Brain microvascular endothelial cell (primary cell): ENCODE data around the gene TSPAN31.
"Not testable (repeated sequence)": the region's sequence is repeated elsewhere in the genome, so short reads cannot be mapped to it uniquely, and the experiment has no call there.

Experiments
- DNase-seq: peaks from one replicate; pipeline ENCODE4 v3.0.0-alpha.2; 2020
- H3K27ac ChIP-seq: fragments of 250-450 bp; sonication (Bioruptor Pico); 2 replicates; pipeline ENCODE4 v1.5.1; 2020; ENCODE audit warnings: mild to moderate bottlenecking, moderate library complexity
- H3K27me3 ChIP-seq: fragments of 250-450 bp; sonication (Bioruptor Pico); replicated peaks from 2 replicates; pipeline ENCODE4 v1.5.1; 2020; ENCODE audit warnings: mild to moderate bottlenecking
- H3K36me3 ChIP-seq: fragments of 250-450 bp; sonication (Bioruptor Pico); replicated peaks from 2 replicates; pipeline ENCODE4 v1.5.1; 2020; ENCODE audit warnings: mild to moderate bottlenecking
- H3K4me3 ChIP-seq: 2 replicates; pipeline ENCODE4 v1.5.1; 2011; ENCODE audit warnings: low read depth, mild to moderate bottlenecking, control low read depth, low read length, moderate library complexity
- in situ Hi-C: cut with HindIII; loops from 2 replicates; pipeline ENCODE4 v1.10.0; 2017; ENCODE audit warnings: low sequenced_read_pairs, low pct_ligation_motif_present
- TF ChIP-seq, protein P1 (sequence below): IDR thresholded peaks from 2 replicates; pipeline ENCODE4 v1.5.1; 2011; ENCODE audit warnings: low read depth, mild to moderate bottlenecking, moderate library complexity, low read length, control low read depth, inconsistent platforms; ENCODE audit errors: missing control alignments

TSPAN31 gene

DNA sequence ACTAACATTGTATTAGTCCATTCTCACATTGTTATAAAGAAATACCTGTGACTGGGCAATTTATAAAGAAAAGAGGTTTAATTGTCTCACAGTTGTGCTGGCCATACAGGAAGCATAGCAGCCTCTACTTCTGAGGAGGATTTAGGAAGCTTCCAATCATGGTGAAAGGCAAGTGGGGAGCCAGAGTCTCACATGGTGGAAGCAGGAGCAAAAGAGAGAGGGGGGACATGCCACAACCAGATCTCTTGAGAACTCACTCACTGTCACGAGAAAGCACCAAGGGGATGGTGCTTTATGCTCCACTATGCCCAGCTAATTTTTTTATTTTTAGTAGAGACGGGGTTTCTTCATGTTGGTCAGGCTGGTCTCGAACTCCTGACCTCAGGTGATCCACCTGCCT lies 37.6 kb upstream of the TSPAN31 start:
- TF ChIP-seq, protein P1, sequence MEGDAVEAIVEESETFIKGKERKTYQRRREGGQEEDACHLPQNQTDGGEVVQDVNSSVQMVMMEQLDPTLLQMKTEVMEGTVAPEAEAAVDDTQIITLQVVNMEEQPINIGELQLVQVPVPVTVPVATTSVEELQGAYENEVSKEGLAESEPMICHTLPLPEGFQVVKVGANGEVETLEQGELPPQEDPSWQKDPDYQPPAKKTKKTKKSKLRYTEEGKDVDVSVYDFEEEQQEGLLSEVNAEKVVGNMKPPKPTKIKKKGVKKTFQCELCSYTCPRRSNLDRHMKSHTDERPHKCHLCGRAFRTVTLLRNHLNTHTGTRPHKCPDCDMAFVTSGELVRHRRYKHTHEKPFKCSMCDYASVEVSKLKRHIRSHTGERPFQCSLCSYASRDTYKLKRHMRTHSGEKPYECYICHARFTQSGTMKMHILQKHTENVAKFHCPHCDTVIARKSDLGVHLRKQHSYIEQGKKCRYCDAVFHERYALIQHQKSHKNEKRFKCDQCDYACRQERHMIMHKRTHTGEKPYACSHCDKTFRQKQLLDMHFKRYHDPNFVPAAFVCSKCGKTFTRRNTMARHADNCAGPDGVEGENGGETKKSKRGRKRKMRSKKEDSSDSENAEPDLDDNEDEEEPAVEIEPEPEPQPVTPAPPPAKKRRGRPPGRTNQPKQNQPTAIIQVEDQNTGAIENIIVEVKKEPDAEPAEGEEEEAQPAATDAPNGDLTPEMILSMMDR = no peak
- H3K27me3 ChIP-seq = no peaks in the 10 kb centered on the region
- no peak for DNase-seq
- in situ Hi-C loops = no loop called here
- H3K27ac ChIP-seq = no peak overlapping the region
- peaks cover 13% of the 10 kb centered on the region for H3K36me3 ChIP-seq
- no peak overlapping the region for H3K4me3 ChIP-seq

DNA sequence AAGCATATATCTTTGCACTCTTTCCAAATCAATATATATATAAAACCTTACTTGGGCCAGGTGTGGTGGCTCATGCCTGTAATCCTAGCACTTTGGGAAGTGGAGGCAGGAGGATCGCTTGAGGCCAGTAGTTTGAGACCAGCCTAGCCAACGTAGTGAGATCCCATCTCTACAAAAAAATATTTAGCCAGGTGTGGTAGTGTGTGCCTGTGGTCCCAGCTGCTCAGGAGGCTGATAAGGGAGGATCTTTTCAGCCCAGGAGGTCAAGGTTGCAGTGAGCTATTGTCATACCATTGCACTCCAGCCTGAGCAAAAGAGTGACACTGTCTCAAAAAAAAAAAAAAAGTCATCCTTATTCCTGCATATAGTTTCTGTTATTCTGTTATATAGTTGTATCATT lies 36.5 kb upstream of the TSPAN31 start:
- in situ Hi-C loops = no loop called here
- Histone ChIP-seq H3K36me3 (peaks cover 11% of the 10 kb centered on the region), H3K27ac (no peak overlapping the region), H3K4me3 (no peak overlapping the region), H3K27me3 (no peaks in the 10 kb centered on the region)
- DNase-seq = no peak
- TF ChIP-seq, protein P1 = no peak

DNA sequence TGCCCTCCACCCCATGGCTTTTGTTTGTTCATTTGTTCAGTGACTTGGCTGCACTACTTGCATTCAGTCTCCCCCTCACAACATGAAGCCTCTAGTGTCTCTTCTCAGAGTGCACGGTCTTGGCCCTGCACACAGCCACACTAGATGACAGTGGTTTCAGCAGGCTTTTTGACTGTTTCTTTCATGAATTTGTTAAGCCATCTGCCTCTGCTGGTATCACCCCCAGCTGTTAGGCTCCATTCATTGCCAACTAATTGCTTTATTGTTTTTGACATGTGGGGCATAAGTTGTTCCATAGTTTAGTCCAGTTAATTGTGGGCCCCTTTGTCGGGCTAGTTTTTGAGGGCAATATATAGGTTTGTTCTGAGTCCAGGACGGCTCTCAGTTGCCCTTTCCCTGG lies 32.1 kb upstream of the TSPAN31 start:
- Histone ChIP-seq H3K27ac (no peak overlapping the region), H3K36me3 (peaks cover 18% of the 10 kb centered on the region), H3K4me3 (no peak overlapping the region), H3K27me3 (no peaks in the 10 kb centered on the region)
- in situ Hi-C loops = no loop called here
- DNase-seq = no peak
- TF ChIP-seq, protein P1 = no peak

DNA sequence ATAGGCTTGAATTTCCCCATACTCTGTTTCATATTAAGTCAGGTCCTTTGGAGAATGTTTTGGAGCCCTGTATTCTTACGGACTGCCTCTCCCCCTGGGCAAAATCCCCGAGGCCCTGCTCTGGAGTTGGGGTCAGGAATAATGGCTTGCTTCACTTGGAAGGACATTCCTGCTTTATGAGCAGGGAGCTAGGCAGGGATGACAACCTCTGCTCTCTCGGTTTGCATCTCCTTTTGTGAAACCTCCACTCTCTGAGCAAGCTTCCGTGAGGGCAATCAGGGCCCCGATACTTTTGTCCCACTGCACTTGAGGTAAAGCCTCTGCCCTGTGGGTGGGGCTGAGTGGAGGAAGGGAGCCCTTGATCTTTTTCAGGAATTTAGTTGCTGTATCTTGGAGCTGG lies 31.6 kb upstream of the TSPAN31 start:
- no peak for DNase-seq
- H3K27me3 ChIP-seq = no peaks in the 10 kb centered on the region
- in situ Hi-C loops = no loop called here
- no peak overlapping the region for H3K4me3 ChIP-seq
- TF ChIP-seq, protein P1 = no peak
- H3K27ac ChIP-seq = no peak overlapping the region
- peaks cover 23% of the 10 kb centered on the region for H3K36me3 ChIP-seq

GRCh38 chr12:57715036-57715748 lies 29.6 kb upstream of the TSPAN31 start:
- in situ Hi-C loops, DNase-seq, H3K27me3 ChIP-seq, H3K4me3 ChIP-seq, H3K27ac ChIP-seq: not testable (repeated sequence)
- peaks cover 40% of the 10 kb centered on the region for H3K36me3 ChIP-seq

DNA sequence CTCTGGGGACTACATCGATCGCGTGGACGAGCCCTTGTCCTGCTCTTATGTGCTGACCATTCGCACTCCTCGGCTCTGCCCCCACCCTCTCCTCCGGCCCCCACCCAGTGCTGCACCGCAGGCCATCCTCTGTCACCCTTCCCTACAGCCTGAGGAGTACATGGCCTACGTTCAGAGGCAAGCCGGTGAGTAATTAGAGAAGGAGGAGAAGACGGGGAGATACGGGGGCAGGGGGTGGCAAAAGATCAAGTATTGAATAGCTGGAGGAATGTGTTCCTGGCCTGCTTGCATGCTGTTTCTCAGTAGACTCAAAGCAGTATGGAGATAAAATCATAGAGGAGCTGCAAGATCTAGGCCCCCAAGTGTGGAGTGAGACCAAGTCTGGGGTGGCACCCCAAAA lies 29.1 kb upstream of the TSPAN31 start:
- DNase-seq = no peak
- Histone ChIP-seq H3K36me3 (peaks cover 44% of the 10 kb centered on the region), H3K27ac (no peak overlapping the region), H3K27me3 (no peaks in the 10 kb centered on the region), H3K4me3 (no peak overlapping the region)
- TF ChIP-seq, protein P1 = no peak
- in situ Hi-C loops = no loop called here
